SKM-1 (cell line): ENCODE measurements around the gene PPP1R14C.

Experiments used
- DNase-seq: peaks from one replicate; lab custom pipeline; 2025; ENCODE audit not compliant: unreplicated experiment; lab: John Stamatoyannopoulos, UW

Gene PPP1R14C

GRCh38 chr6:150269130-150269856 is 126.4 kb downstream of the PPP1R14C start:
- no peak for DNase-seq

GRCh38 chr6:150269857-150270223 is 127.0 kb downstream of the PPP1R14C start:
- no peak for DNase-seq

GRCh38 chr6:150270330-150271052 is 127.6 kb downstream of the PPP1R14C start:
- no peak for DNase-seq

- no peak for DNase-seq
These were observed 128.3 kb downstream of the PPP1R14C start for GRCh38 chr6:150271172-150271500.

GRCh38 chr6:150271501-150272263 is 128.8 kb downstream of the PPP1R14C start:
- no peak for DNase-seq

- no peak for DNase-seq
These were observed 129.6 kb downstream of the PPP1R14C start for GRCh38 chr6:150272264-150272975.

- DNase-seq = no peak
These were observed 130.1 kb downstream of the PPP1R14C start for GRCh38 chr6:150272976-150273315.

GRCh38 chr6:150273457-150274309 is 130.8 kb downstream of the PPP1R14C start:
- no peak for DNase-seq

GRCh38 chr6:150275489-150275888 is 132.6 kb downstream of the PPP1R14C start:
- no peak for DNase-seq

- DNase-seq = no peak
These were observed 133.5 kb downstream of the PPP1R14C start for GRCh38 chr6:150276168-150276936.

- DNase-seq = no peak
These were observed 134.3 kb downstream of the PPP1R14C start for GRCh38 chr6:150276937-150277742.

GRCh38 chr6:150279533-150279932 is 136.7 kb downstream of the PPP1R14C start:
- no peak for DNase-seq

GRCh38 chr6:150280703-150281102 is 137.9 kb downstream of the PPP1R14C start:
- no peak for DNase-seq

- no peak for DNase-seq
These were observed 138.9 kb downstream of the PPP1R14C start for GRCh38 chr6:150281767-150282166.

- no peak for DNase-seq
These were observed 140.0 kb downstream of the PPP1R14C start for GRCh38 chr6:150282806-150283205.

- no peak for DNase-seq
These were observed 143.6 kb downstream of the PPP1R14C start for GRCh38 chr6:150286460-150286859.

GRCh38 chr6:150286912-150287311 is 144.1 kb downstream of the PPP1R14C start:
- DNase-seq = no peak

- DNase-seq = no peak
These were observed 145.6 kb downstream of the PPP1R14C start for GRCh38 chr6:150288456-150288855.
